Measurements from ENCODE around the gene EGFL7.

EGFL7 gene

GRCh38 chr9:136658849-136659535 lies 3.7 kb upstream of the EGFL7 start:
- DNase-seq (ENCODE audit: low read depth in 2 of 3, low spot score in 1 of 3): no peak

- no peak for DNase-seq (ENCODE audit: low read depth in 2 of 3, low spot score in 1 of 3)
These were observed 2.6 kb upstream of the EGFL7 start for GRCh38 chr9:136659861-136660784.

- DNase-seq (ENCODE audit: low read depth in 2 of 3, low spot score in 1 of 3): no peak
These were observed 1.7 kb upstream of the EGFL7 start for GRCh38 chr9:136660971-136661550.

GRCh38 chr9:136661641-136662325 lies 933 bp upstream of the EGFL7 start:
- DNase-seq (ENCODE audit: low read depth in 2 of 3, low spot score in 1 of 3): no peak

GRCh38 chr9:136662326-136662655 lies 425 bp upstream of the EGFL7 start:
- no peak for DNase-seq (ENCODE audit: low read depth in 2 of 3, low spot score in 1 of 3)

- DNase-seq (ENCODE audit: low read depth in 2 of 3, low spot score in 1 of 3): no peak
These were observed 1.5 kb downstream of the EGFL7 start for GRCh38 chr9:136664000-136664915.

GRCh38 chr9:136665111-136665703 lies 2.5 kb downstream of the EGFL7 start:
- peak in 2 of 3 donors; percentile 15 to 25 for DNase-seq (ENCODE audit: low read depth in 2 of 3, low spot score in 1 of 3)

GRCh38 chr9:136665704-136666371 lies 3.1 kb downstream of the EGFL7 start:
- DNase-seq (ENCODE audit: low read depth in 2 of 3, low spot score in 1 of 3): no peak

- no peak for DNase-seq (ENCODE audit: low read depth in 2 of 3, low spot score in 1 of 3)
These were observed 3.9 kb downstream of the EGFL7 start for GRCh38 chr9:136666372-136667213.

- no peak for DNase-seq (ENCODE audit: low read depth in 2 of 3, low spot score in 1 of 3)
These were observed 4.7 kb downstream of the EGFL7 start for GRCh38 chr9:136667214-136667939.

- DNase-seq (ENCODE audit: low read depth in 2 of 3, low spot score in 1 of 3): no peak
These were observed 5.4 kb downstream of the EGFL7 start for GRCh38 chr9:136667940-136668760.

- no peak for DNase-seq (ENCODE audit: low read depth in 2 of 3, low spot score in 1 of 3)
These were observed 6.5 kb downstream of the EGFL7 start for GRCh38 chr9:136668983-136669790.

- DNase-seq (ENCODE audit: low read depth in 2 of 3, low spot score in 1 of 3): no peak
These were observed 7.2 kb downstream of the EGFL7 start for GRCh38 chr9:136669791-136670464.

GRCh38 chr9:136670576-136671253 lies 8.0 kb downstream of the EGFL7 start:
- no peak for DNase-seq (ENCODE audit: low read depth in 2 of 3, low spot score in 1 of 3)

GRCh38 chr9:136671254-136671614 lies 8.5 kb downstream of the EGFL7 start:
- DNase-seq (ENCODE audit: low read depth in 2 of 3, low spot score in 1 of 3): no peak

All from stimulated activated CD4-positive, alpha-beta T cell treated with anti-CD3 and anti-CD28 coated beads, Interleukin-12 subunit alpha, Interleukin-12 subunit beta, amount 100 ng/mL, for 48 hours (primary cell).